Neuronal stem cell (in vitro differentiated cells): ENCODE data around the gene BARX1.

Experiments
- DNase-seq: peaks from one replicate; pipeline ENCODE4 v3.0.0-alpha.2; 2013; ENCODE audit warnings: low spot score
- H2AFZ ChIP-seq: one replicate; pipeline ENCODE4 v1.6.1; 2013; ENCODE audit warnings: mild to moderate bottlenecking, low read length, inconsistent platforms
- H2AK5ac ChIP-seq: 2 replicates; pipeline ENCODE4 v1.6.1; 2013; ENCODE audit warnings: low read depth, mild to moderate bottlenecking, inconsistent platforms, low read length, moderate library complexity, mixed read lengths
- H2BK120ac ChIP-seq: 2 replicates; pipeline ENCODE4 v1.6.1; 2013; ENCODE audit warnings: low read depth, mild to moderate bottlenecking, inconsistent platforms, low read length, moderate library complexity, mixed read lengths
- H2BK12ac ChIP-seq: one replicate; pipeline ENCODE4 v1.6.1; 2013; ENCODE audit warnings: low read length, inconsistent platforms
- H2BK15ac ChIP-seq: 2 replicates; pipeline ENCODE4 v1.6.1; 2013; ENCODE audit warnings: mild to moderate bottlenecking, low read length, inconsistent platforms, mixed read lengths
- H2BK5ac ChIP-seq: one replicate; pipeline ENCODE4 v1.6.1; 2013; ENCODE audit warnings: inconsistent platforms, mild to moderate bottlenecking, low read length, moderate library complexity
- H3K14ac ChIP-seq: one replicate; pipeline ENCODE4 v1.6.1; 2013; ENCODE audit warnings: low read length, inconsistent platforms
- H3K18ac ChIP-seq: 2 replicates; pipeline ENCODE4 v1.6.1; 2013; ENCODE audit warnings: low read length, inconsistent platforms
- H3K23ac ChIP-seq: 2 replicates; pipeline ENCODE4 v1.6.1; 2013; ENCODE audit warnings: low read depth, mild to moderate bottlenecking, mixed read lengths, low read length, inconsistent platforms; ENCODE audit not compliant: poor library complexity
- H3K27ac ChIP-seq: replicated peaks from 3 replicates; pipeline ENCODE4 v1.5.1; 2013; ENCODE audit warnings: low read length, inconsistent platforms
- H3K27me3 ChIP-seq, 3 experiments: 2 replicates each; pipeline ENCODE4 v1.6.1; 2013; ENCODE audit warnings: low read length in 3 of 3, mild to moderate bottlenecking in 2 of 3, inconsistent platforms in 1 of 3, low read depth in 1 of 3, mixed read lengths in 1 of 3, moderate library complexity in 1 of 3; ENCODE audit not compliant: control insufficient read depth in 3 of 3, insufficient read depth in 3 of 3
- H3K36me3 ChIP-seq, 2 donors: replicated peaks in 1 of 2; 2 replicates each; pipeline ENCODE4 v1.6.1; 2013; ENCODE audit warnings: low read length in 2 of 2; ENCODE audit not compliant: control insufficient read depth in 2 of 2, insufficient read depth in 2 of 2
- H3K4ac ChIP-seq: 2 replicates; pipeline ENCODE4 v1.6.1; 2013; ENCODE audit warnings: inconsistent platforms, mild to moderate bottlenecking, low read length, moderate library complexity
- H3K4me1 ChIP-seq, 2 donors: 1 replicate in 1 of 2; 2 replicates in 1 of 2; pipeline ENCODE4 v1.6.1; 2013; ENCODE audit warnings: low read length in 2 of 2, low read depth in 1 of 2; ENCODE audit not compliant: control insufficient read depth in 2 of 2, insufficient read depth in 1 of 2
- H3K4me2 ChIP-seq: one replicate; pipeline ENCODE4 v1.6.1; 2013; ENCODE audit warnings: mild to moderate bottlenecking, low read length, inconsistent platforms; ENCODE audit not compliant: insufficient read depth, poor library complexity, severe bottlenecking
- H3K4me3 ChIP-seq, 2 donors: 2 replicates each; pipeline ENCODE4 v1.5.1; 2013; ENCODE audit warnings: low read length in 2 of 2, mild to moderate bottlenecking in 2 of 2, inconsistent platforms in 1 of 2, moderate library complexity in 1 of 2
- H3K79me1 ChIP-seq: one replicate; pipeline ENCODE4 v1.6.1; 2013; ENCODE audit warnings: low read depth, mild to moderate bottlenecking, inconsistent platforms, low read length, moderate library complexity
- H3K9ac ChIP-seq: one replicate; pipeline ENCODE4 v1.6.1; 2013; ENCODE audit warnings: mild to moderate bottlenecking, low read depth, low read length, inconsistent platforms; ENCODE audit not compliant: poor library complexity
- H3K9me3 ChIP-seq, 2 donors: replicated peaks in 1 of 2; 2 replicates each; pipeline versions ENCODE3 to v1.6.1; 2013; ENCODE audit warnings: low read length in 2 of 2, mild to moderate bottlenecking in 2 of 2, inconsistent platforms in 1 of 2, low read depth in 1 of 2, mixed read lengths in 1 of 2, moderate library complexity in 1 of 2; ENCODE audit not compliant: control insufficient read depth in 2 of 2, insufficient read depth in 1 of 2
- H4K8ac ChIP-seq: one replicate; pipeline ENCODE4 v1.6.1; 2013; ENCODE audit warnings: low read depth, mild to moderate bottlenecking, inconsistent platforms, low read length, moderate library complexity
- H4K91ac ChIP-seq: one replicate; pipeline ENCODE4 v1.6.1; 2013; ENCODE audit warnings: low read length, low read depth, mild to moderate bottlenecking, inconsistent platforms; ENCODE audit not compliant: poor library complexity
- WGBS, 2 donors: extraction: QIAGEN DNeasy Blood & Tissue Kit; methylation state at CpG; one replicate each; pipeline ENCODE4 v1.1.7; 2013; ENCODE audit warnings: missing lambda C conversion rate in 2 of 2, mixed read lengths in 1 of 2; ENCODE audit not compliant: insufficient read length in 2 of 2, insufficient replicate concordance in 1 of 2; ENCODE audit errors: extremely low coverage in 2 of 2; 5-methylcytosine and 5-hydroxymethylcytosine counted together

BARX1 gene

DNA sequence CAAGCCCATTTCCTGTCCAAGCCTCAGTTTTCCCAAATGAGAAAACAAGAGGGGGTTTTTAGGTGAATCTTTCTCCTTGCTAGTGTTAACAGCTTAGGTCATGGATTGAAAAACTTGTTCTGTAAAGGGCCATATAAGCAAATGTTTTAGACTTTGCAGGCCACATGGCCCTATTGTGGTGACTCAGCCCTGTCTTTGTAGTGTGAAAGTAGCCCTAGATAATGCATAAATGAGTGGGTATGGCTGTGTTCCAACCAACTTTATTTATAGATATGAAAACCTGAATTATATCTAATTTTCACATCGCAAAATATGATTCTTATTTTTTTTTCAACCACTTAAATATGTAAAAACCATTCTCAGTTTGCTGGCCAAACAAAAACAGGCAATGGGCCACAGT, 6.9 kb upstream of the BARX1 start:
- Histone ChIP-seq H3K36me3 (no peaks in the 10 kb centered on the region), H3K4ac (no peak overlapping the region), H3K18ac (no peak overlapping the region), H3K9me3 (peaks cover 0 to 1% of the 10 kb centered on the region in 2 donors), H2BK120ac (no peak overlapping the region), H3K27ac (no peak overlapping the region), H3K4me2 (no peak overlapping the region), H2AK5ac (no peak overlapping the region), H2BK15ac (no peak overlapping the region), H3K23ac (no peak overlapping the region), H3K4me3 (no peak overlapping the region), H3K27me3 (peaks cover 42 to 80% (median 55%) of the 10 kb centered on the region in 3 experiments), H4K8ac (no peak overlapping the region), H3K9ac (no peak overlapping the region), H3K14ac (no peak overlapping the region), H3K4me1 (peaks cover 2 to 6% of the 10 kb centered on the region in 2 donors), H2AFZ (no peak overlapping the region), H2BK5ac (no peak overlapping the region), H2BK12ac (no peak overlapping the region), H3K79me1 (peaks cover 3% of the 10 kb centered on the region), H4K91ac (no peak overlapping the region)
- DNase-seq: no peak
- WGBS, 2 donors: no CpG with 5 or more reads among the region's 1 CpG

DNA sequence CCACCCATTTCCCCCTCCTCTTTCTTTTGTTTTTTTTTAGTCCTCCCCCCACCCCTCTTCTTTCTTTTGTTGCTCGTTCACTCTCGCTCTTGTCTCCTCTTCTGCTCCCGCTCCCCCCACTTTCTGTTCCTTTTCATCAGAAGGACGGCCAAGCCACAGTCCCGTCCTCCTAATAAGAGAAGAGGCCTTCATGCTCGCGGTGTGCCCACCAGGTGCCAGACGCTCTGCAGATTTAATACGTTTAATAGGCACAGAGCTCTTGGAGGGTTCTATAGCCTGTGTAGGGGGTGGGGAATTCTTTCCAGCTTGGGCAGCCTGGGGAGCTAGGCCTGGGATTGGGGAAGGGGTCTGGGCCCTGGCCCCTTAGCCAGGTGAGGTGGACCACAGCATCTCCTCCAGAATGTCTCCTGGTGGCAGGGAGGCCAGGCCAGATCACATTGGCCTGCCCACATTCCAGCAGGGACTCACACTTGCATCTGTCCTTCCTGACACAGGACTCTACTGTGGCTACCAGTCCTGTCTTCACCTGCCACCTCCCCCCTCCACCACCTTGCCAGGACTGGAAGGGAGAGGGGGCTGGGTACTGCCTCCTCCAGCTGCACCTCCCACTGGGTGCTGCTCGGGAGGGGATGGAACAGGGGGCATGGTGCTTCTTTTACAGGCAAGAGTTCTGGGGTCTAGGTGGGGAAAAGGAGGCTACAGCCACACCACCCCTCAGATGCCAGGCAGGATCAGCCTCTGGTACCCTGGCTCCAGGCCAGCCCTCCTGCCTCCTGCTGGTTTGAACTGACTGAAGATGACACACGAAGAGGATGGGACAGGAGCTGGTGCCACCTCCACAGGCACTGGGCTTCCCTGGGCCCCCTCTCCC, 6.1 kb upstream of the BARX1 start:
- no peak overlapping the region for H3K18ac ChIP-seq
- peak overlapping the region; percentile 30 for H3K9ac ChIP-seq
- no peak overlapping the region for H4K8ac ChIP-seq
- H3K23ac ChIP-seq: peak overlapping the region; percentile 37
- H3K4me3 ChIP-seq: no peak overlapping the region
- H3K4me1 ChIP-seq: peaks cover 2 to 6% of the 10 kb centered on the region in 2 donors
- H3K4me2 ChIP-seq: no peak overlapping the region
- no peaks in the 10 kb centered on the region for H3K36me3 ChIP-seq
- no peak overlapping the region for H2AFZ ChIP-seq
- H3K79me1 ChIP-seq: peaks cover 3% of the 10 kb centered on the region
- H2AK5ac ChIP-seq: peak overlapping the region; percentile 81
- no peak overlapping the region for H4K91ac ChIP-seq
- peak overlapping the region; percentile 33 for H2BK12ac ChIP-seq
- peak overlapping the region; percentile 16 for H2BK120ac ChIP-seq
- DNase-seq: no peak
- H3K4ac ChIP-seq: no peak overlapping the region
- peak overlapping the region; percentile 87 for H3K14ac ChIP-seq
- no CpG with 5 or more reads among the region's 11 CpGs for WGBS, 2 donors
- no peak overlapping the region for H2BK15ac ChIP-seq
- peaks cover 50 to 87% (median 63%) of the 10 kb centered on the region in 3 experiments for H3K27me3 ChIP-seq
- no peak overlapping the region for H3K27ac ChIP-seq
- peaks cover 0 to 4% of the 10 kb centered on the region in 2 donors for H3K9me3 ChIP-seq
- no peak overlapping the region for H2BK5ac ChIP-seq

DNA sequence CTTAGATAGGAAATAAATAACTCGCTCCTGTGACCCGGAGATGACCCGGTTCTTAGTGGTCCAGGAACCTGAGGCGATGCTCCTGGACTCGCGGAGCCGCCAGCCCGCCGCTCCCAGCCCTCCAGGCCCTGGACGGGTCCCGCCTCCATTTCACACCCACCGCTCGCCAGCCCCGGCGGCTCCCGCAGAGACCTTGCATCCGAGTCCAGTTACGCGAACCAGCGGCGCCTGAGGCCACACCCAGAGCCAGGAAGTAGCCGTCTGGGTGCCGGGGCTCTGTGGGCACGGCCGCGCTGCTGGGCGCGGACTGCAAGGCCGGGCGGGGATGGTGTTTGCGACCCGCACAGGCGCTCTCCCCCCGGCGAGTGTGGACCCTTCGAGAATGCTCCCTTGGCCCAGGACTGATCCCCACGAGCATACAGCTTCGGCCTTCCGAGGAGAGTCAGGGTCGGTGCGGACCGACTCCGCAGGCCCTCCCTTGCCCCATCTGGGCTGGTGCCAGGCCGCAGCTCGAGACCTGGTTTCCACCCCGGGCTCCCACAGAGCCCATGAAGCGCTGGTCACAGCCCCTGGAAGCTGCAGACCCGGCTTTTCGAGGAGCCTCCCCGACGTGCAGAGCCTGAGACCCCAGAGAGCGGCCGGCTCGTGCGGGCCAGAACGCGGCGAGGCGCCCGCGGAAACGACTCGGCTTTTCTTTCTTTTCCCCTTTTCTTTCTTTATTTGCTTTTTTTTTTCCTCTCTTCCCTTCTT, 5.2 kb upstream of the BARX1 start:
- Histone ChIP-seq H3K79me1 (peaks cover 3% of the 10 kb centered on the region), H2BK12ac (no peak overlapping the region), H2BK120ac (no peak overlapping the region), H2AK5ac (peak overlapping the region; percentile 66), H3K4me2 (peak overlapping the region; percentile 31), H3K14ac (no peak overlapping the region), H2BK15ac (peak overlapping the region; percentile 43), H3K27me3 (peaks cover 55 to 90% (median 71%) of the 10 kb centered on the region in 3 experiments), H3K36me3 (no peaks in the 10 kb centered on the region), H3K23ac (no peak overlapping the region), H4K8ac (no peak overlapping the region), H3K9ac (no peak overlapping the region), H3K27ac (no peak overlapping the region), H3K18ac (peak overlapping the region; percentile 20), H2AFZ (peak overlapping the region; percentile 33), H3K4ac (no peak overlapping the region), H2BK5ac (no peak overlapping the region), H4K91ac (no peak overlapping the region), H3K4me3 (no peak overlapping the region), H3K9me3 (peaks cover 0 to 4% of the 10 kb centered on the region in 2 donors), H3K4me1 (peaks cover 2 to 6% of the 10 kb centered on the region in 2 donors)
- no CpG with 5 or more reads among the region's 63 CpGs for WGBS, 2 donors
- no peak for DNase-seq

DNA sequence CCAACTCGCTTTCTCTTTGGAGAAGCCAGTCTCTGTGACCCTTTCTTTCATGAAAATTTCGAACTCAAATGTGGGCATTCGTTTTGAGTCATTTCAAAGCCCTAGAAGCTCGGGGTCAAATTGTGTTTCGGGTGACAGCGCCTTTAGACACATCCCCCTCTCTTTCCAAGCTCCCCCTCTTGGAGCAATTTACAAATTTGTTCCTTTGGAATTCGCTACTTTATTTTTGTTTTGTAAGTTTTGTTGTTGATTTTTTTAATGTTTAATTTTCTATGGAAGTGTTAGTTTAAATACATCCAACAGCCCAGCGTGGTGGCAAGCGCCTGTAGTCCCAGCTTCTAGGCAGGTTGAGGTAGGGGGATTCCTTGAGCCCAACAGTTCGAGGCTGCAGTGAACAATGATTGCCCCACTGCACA, 4.6 kb upstream of the BARX1 start:
- no peak overlapping the region for H3K23ac ChIP-seq
- H2BK15ac ChIP-seq: no peak overlapping the region
- no peak overlapping the region for H3K4ac ChIP-seq
- no peak overlapping the region for H2AFZ ChIP-seq
- H3K79me1 ChIP-seq: peaks cover 3% of the 10 kb centered on the region
- peaks cover 58 to 89% (median 76%) of the 10 kb centered on the region in 3 experiments for H3K27me3 ChIP-seq
- no peak overlapping the region for H2BK5ac ChIP-seq
- no peak overlapping the region for H2BK12ac ChIP-seq
- DNase-seq: no peak
- no peak overlapping the region for H4K8ac ChIP-seq
- no peak overlapping the region for H4K91ac ChIP-seq
- H3K9me3 ChIP-seq: peaks cover 0 to 4% of the 10 kb centered on the region in 2 donors
- no CpG with 5 or more reads among the region's 10 CpGs for WGBS, 2 donors
- no peak overlapping the region for H2AK5ac ChIP-seq
- H3K9ac ChIP-seq: no peak overlapping the region
- no peak overlapping the region for H3K4me3 ChIP-seq
- peaks cover 2 to 6% of the 10 kb centered on the region in 2 donors for H3K4me1 ChIP-seq
- H2BK120ac ChIP-seq: no peak overlapping the region
- no peaks in the 10 kb centered on the region for H3K36me3 ChIP-seq
- no peak overlapping the region for H3K27ac ChIP-seq
- H3K4me2 ChIP-seq: no peak overlapping the region
- no peak overlapping the region for H3K14ac ChIP-seq
- H3K18ac ChIP-seq: no peak overlapping the region
